Lung (tissue), 16 donors: Measurements from ENCODE around the gene RREB1. TPM values are rescaled to one million over a fixed set of nuclear protein-coding genes. Genes with fewer than 3 reads are reported as not detected.
A peak's percentile ranks its signal among the peaks of the same experiment; 100 is the strongest.

ENCODE experiments used
- ATAC-seq: fragments of 200-7000 bp; cut with Tn5 transposase; one replicate; pipeline ENCODE4 v1.9.1; 2020; ENCODE audit warnings: moderate number of reproducible peaks; ENCODE audit not compliant: insufficient read depth, low FRiP score
- DNase-seq, 3 donors: peaks; one replicate each; pipeline ENCODE4 v3.0.0-alpha.2; 2013 to 2017
- H3K27ac ChIP-seq, 2 donors: one replicate each; pipeline ENCODE4 v1.5.1; 2013; ENCODE audit warnings: mild to moderate bottlenecking in 2 of 2, moderate library complexity in 2 of 2, control low read depth in 1 of 2, inconsistent platforms in 1 of 2, low read depth in 1 of 2, low read length in 1 of 2
- H3K27me3 ChIP-seq, 3 donors: one replicate each; pipeline ENCODE4 v1.5.1; 2013; ENCODE audit warnings: low read length in 2 of 3; ENCODE audit not compliant: control insufficient read depth in 3 of 3, insufficient read depth in 3 of 3
- H3K36me3 ChIP-seq, 4 donors: one replicate each; pipeline ENCODE4 v1.5.1; 2013; ENCODE audit warnings: low read length in 4 of 4, mild to moderate bottlenecking in 1 of 4, moderate library complexity in 1 of 4; ENCODE audit not compliant: control insufficient read depth in 4 of 4, insufficient read depth in 4 of 4
- H3K4me1 ChIP-seq, 5 donors: one replicate each; pipeline ENCODE4 v1.5.1; 2013; ENCODE audit warnings: low read length in 5 of 5, mild to moderate bottlenecking in 2 of 5, moderate library complexity in 1 of 5; ENCODE audit not compliant: control insufficient read depth in 5 of 5, insufficient read depth in 5 of 5
- H3K4me3 ChIP-seq: one replicate; pipeline ENCODE4 v1.5.1; 2013; ENCODE audit warnings: mild to moderate bottlenecking, control low read depth, moderate library complexity
- H3K9ac ChIP-seq, 2 donors: one replicate each; pipeline ENCODE4 v1.5.1; 2013; ENCODE audit warnings: low read length in 2 of 2, control low read depth in 1 of 2; ENCODE audit not compliant: insufficient read depth in 1 of 2
- H3K9me3 ChIP-seq, 4 donors: one replicate each; pipeline ENCODE4 v1.5.1; 2013; ENCODE audit warnings: low read length in 3 of 4, mild to moderate bottlenecking in 1 of 4, moderate library complexity in 1 of 4; ENCODE audit not compliant: control insufficient read depth in 4 of 4, insufficient read depth in 3 of 4
- WGBS, 2 donors: extraction: QIAGEN DNeasy Blood & Tissue Kit; methylation state at CpG; one replicate each; pipeline ENCODE4 v1.1.7; 2013; 5-methylcytosine and 5-hydroxymethylcytosine counted together
- long read RNA-seq, 5 donors: transcript quantifications; one replicate each; lab custom pipeline, GENCODE V29; 2026
- polyA plus RNA-seq, 2 donors: library from polyadenylated mRNA; stranded (reverse); fragments of 200-250 nt; gene quantifications; one replicate each; pipeline ENCODE4 v1.2.1, GENCODE V29; 2013
- total RNA-seq, 2 donors: library from RNA; depleted of rRNA in 1 of 2; stranded (reverse); fragments of >200 nt in 1 of 2; gene quantifications; one replicate each; pipeline ENCODE4 v1.2.1, GENCODE V29; 2014 to 2021
- TF ChIP-seq, protein P1 (sequence below): IDR thresholded peaks from 2 replicates; pipeline ENCODE4 v1.5.1; 2012; ENCODE audit warnings: mild to moderate bottlenecking; ENCODE audit errors: control extremely low read depth, extremely low read depth
- donor health status: control.
- donor health status: control.
- donor health status: Bipolar disorder and iron deficiency.
- donor health status: healthy.
- donor health status: DM: yes; HTN: yes; CAD: no.

RREB1 gene, protein sequence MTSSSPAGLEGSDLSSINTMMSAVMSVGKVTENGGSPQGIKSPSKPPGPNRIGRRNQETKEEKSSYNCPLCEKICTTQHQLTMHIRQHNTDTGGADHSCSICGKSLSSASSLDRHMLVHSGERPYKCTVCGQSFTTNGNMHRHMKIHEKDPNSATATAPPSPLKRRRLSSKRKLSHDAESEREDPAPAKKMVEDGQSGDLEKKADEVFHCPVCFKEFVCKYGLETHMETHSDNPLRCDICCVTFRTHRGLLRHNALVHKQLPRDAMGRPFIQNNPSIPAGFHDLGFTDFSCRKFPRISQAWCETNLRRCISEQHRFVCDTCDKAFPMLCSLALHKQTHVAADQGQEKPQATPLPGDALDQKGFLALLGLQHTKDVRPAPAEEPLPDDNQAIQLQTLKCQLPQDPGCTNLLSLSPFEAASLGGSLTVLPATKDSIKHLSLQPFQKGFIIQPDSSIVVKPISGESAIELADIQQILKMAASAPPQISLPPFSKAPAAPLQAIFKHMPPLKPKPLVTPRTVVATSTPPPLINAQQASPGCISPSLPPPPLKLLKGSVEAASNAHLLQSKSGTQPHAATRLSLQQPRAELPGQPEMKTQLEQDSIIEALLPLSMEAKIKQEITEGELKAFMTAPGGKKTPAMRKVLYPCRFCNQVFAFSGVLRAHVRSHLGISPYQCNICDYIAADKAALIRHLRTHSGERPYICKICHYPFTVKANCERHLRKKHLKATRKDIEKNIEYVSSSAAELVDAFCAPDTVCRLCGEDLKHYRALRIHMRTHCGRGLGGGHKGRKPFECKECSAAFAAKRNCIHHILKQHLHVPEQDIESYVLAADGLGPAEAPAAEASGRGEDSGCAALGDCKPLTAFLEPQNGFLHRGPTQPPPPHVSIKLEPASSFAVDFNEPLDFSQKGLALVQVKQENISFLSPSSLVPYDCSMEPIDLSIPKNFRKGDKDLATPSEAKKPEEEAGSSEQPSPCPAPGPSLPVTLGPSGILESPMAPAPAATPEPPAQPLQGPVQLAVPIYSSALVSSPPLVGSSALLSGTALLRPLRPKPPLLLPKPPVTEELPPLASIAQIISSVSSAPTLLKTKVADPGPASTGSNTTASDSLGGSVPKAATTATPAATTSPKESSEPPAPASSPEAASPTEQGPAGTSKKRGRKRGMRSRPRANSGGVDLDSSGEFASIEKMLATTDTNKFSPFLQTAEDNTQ (N-terminal part only)
- total RNA-seq (10 to 100 TPM; 50.7 to 54.7 TPM), polyA plus RNA-seq (10 to 100 TPM in 1 of 2 donors, 1 to 10 TPM in 1; 8.9 to 11.5 TPM)
- long read RNA-seq, donor 1, partial matches to known transcripts: 5 of 5 reads
- long read RNA-seq, donor 1, other reads (novel, unspliced or antisense): 0 of 5 reads
- long read RNA-seq, donor 2: 0 reads
- long read RNA-seq, donor 3: 0 reads
- long read RNA-seq, donor 4, partial matches to known transcripts: 134 of 134 reads
- long read RNA-seq, donor 4, other reads (novel, unspliced or antisense): 0 of 134 reads
- long read RNA-seq, donor 5, partial matches to known transcripts: 70 of 70 reads
- long read RNA-seq, donor 5, other reads (novel, unspliced or antisense): 0 of 70 reads

DNA sequence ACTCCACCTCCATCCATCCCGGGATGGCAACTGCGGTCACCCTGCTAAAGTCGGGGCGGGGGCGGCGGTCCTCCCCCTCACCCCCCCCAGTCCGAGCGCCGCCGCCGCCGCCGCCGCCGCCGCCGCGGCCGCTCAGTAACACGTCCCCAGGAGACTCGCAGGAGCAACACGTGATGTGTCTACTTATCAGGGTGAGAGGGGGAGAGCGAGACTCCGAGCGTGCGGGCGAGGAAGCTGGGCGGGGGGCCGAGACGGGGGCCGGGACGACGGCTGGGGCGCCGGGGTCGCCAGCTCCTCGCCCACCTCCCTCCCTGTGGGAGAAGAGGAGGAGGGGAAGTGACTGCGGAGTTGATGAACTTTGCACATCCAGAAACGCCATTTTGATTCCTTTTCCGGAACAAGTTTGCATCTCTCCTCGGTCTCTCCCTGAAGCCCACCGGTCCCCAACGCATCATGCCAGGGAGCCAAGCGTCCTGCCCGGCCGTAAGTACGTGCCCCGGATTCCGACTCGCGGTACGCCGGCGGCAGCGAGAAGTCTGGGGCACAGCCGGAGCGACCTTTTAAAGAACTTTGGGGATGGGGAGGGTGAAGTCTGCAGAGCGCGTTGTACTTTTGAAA is at the start of gene RREB1:
Gene RREB1 (plus strand): TSS at position 384 of the 618 bp plus-strand sequence. CDS start 73,951 bp downstream, outside the sequence.
- H3K36me3 ChIP-seq: no peaks in the 10 kb centered on the region
- WGBS, 2 donors: 0% methylated on average over 44 to 59 of the region's 59 CpGs
- TF ChIP-seq, protein P1, sequence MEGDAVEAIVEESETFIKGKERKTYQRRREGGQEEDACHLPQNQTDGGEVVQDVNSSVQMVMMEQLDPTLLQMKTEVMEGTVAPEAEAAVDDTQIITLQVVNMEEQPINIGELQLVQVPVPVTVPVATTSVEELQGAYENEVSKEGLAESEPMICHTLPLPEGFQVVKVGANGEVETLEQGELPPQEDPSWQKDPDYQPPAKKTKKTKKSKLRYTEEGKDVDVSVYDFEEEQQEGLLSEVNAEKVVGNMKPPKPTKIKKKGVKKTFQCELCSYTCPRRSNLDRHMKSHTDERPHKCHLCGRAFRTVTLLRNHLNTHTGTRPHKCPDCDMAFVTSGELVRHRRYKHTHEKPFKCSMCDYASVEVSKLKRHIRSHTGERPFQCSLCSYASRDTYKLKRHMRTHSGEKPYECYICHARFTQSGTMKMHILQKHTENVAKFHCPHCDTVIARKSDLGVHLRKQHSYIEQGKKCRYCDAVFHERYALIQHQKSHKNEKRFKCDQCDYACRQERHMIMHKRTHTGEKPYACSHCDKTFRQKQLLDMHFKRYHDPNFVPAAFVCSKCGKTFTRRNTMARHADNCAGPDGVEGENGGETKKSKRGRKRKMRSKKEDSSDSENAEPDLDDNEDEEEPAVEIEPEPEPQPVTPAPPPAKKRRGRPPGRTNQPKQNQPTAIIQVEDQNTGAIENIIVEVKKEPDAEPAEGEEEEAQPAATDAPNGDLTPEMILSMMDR: no peak

DNA sequence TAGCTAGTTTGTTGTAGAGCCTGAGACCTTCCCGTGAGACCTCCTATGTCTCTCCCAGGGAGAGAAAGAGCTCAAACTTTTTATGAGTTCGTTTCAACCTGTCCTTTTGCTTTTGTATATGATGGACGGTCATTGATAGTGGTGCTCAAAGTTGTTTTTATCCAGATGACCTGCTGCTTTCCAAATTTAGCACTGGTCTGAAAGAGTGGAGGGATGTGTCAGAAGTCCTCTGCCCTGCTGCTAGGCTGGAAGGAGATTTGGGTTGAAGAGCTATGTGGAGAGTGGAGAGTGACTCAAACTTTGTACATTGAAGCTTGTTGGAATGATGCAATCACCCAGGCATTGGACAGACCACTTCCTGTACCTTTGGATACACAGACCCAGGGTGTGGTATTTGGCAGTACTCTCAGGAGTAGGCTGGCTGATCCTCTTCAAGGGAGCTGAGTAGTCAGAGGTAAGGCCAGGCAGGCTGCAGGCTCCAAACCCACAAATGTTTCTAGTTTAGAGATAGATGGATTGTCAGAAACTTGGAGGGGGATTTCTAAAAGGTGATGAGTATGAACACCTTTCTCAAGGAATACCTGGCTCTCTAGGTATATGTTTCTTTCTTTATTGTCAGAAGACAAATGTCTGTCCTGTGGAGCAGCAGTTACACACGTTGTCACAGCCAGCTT is 49.4 kb upstream of the RREB1 start:
- H3K4me1 ChIP-seq: peaks cover 0 to 2% (median 0%) of the 10 kb centered on the region in 5 donors
- H3K9ac ChIP-seq: no peak overlapping the region
- H3K9me3 ChIP-seq: no peaks in the 10 kb centered on the region
- ATAC-seq (peak; percentile 94), DNase-seq (peak in 2 of 3 donors; percentile 28 to 69)
- WGBS, 2 donors: 68 to 81% methylated on average over 4 of the region's 4 CpGs
- TF ChIP-seq, protein P1: no peak
- H3K27ac ChIP-seq: peak overlapping the region; percentile 48 to 66
- no peak overlapping the region for H3K4me3 ChIP-seq
- no peaks in the 10 kb centered on the region for H3K27me3 ChIP-seq
- no peaks in the 10 kb centered on the region for H3K36me3 ChIP-seq

More for the DNA sequence above, at the start of gene RREB1:
- Histone ChIP-seq H3K4me1 (peaks cover 3 to 24% (median 6%) of the 10 kb centered on the region in 5 donors), H3K27me3 (no peaks in the 10 kb centered on the region), H3K27ac (peak within 1 kb of the TSS; percentile 97 to 98), H3K4me3 (peak within 1 kb of the TSS; percentile 84), H3K9me3 (no peaks in the 10 kb centered on the region), H3K9ac (peak within 1 kb of the TSS; percentile 46 to 86)
- DNase-seq (peak; percentile 73 to 75 (median 73)), ATAC-seq (peak; percentile 75)
